NCI-H2196 treated with DMSO at 0.1 percent for 48 hours (cell line): ENCODE measurements around the gene PSMB8.
"Not testable (repeated sequence)": the region's sequence is repeated elsewhere in the genome, so short reads cannot be mapped to it uniquely, and the experiment has no call there.

ENCODE experiments used
- DNase-seq: peaks from one replicate; lab custom pipeline; 2025; ENCODE audit not compliant: unreplicated experiment; lab: John Stamatoyannopoulos, UW

Gene PSMB8

DNA sequence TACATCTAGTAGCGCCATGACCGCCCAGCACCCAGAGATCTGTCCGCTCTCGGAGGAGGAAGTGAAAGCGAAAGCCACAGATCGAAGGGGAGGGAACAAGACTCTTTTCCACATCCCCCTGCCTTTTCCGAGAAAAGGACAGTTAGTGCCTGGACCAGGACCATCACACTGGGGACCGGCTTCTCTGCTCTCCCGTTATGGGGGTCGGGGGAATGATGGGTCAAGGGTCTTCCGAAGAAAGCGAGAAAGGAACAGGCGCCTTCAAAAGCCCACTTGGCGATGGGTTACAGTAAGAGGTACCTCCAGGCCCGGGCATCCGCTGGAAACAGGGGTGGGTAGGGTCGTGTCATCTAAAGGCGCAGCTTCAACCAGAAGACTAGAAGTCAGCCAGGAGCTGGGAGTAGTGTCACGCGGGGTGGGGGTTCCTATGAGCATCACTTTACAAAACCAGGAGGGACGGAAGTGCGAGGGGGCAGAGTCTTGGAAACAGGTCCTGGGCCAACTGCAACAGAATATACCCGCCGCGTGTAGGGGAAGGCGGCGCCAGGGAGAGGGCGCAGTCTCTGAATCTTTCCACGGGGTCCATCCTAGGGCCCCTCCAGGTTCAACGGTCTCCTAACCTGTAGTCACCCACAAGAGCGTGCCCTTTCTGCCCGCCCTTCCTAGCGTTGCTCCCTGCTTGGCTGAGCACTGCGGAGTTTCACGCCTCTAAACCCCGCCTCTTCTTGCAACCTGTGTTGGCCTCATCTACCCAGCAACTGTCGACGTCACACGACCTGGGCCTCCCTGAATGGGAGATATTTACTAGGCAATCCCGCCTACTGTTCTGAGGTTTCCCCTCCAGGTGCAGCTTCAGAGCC is at the start of gene PSMB8:
TSS of gene PSMB8 (minus strand) at position 69 of the 860 bp plus-strand sequence. CDS start at position 18, 51 bp downstream.
- peak; percentile 97 for DNase-seq

DNA sequence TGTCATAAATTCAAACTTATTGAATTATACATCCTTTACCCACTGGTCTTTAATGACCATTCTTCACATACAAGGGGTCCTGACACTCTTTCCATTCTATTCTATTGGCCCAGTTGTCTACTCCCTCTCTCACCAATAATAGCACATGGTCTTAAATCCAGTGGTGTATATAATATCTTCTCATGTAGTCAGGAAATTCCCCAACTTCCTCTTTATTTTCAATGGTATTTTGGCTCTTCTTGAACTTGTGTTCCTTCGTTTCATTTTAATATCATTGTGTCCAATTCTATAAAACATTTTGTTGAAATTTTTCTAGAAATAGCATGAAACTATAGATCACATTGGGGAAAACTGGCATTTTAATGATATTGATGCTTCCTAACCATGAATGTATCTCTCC is 47.0 kb upstream of the PSMB8 start:
- no peak for DNase-seq

DNA sequence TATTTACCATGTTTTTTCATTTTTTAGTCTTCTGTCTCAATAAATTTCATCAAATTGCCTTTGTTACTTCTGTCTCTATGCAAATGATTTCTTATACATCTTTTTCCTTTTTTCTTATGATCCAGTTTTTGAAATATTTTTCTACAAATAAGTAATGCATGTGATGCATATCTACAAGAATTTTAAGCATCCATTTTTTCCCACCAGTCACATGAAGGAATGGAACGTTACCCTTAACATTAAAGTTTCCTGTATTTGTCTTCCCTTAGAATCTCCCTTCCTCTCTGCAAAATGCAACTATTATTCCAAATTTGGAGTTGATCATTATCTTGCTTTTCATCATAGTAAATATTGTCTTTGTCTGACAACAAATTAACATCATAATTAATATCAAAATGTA is 45.7 kb upstream of the PSMB8 start:
- DNase-seq: no peak

DNA sequence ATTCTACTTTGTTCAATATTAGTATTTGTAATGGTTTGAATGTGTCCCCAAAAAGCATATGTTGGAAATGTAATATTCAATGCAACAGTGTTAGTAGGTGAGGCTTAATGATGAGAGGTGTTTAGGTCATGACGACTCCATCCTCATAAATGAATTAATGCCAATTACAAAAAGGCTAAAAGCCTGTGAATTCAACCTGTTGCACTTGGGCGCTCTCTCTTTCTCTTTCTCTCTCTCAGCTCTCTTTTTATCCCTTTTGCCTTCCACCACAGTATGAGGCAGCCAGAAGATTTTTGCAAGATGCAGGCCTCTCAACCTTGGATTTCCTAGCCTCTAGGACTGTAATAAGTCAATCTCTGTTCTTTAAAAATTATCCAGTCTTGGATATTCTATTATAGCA is 44.7 kb upstream of the PSMB8 start:
- DNase-seq: no peak

DNA sequence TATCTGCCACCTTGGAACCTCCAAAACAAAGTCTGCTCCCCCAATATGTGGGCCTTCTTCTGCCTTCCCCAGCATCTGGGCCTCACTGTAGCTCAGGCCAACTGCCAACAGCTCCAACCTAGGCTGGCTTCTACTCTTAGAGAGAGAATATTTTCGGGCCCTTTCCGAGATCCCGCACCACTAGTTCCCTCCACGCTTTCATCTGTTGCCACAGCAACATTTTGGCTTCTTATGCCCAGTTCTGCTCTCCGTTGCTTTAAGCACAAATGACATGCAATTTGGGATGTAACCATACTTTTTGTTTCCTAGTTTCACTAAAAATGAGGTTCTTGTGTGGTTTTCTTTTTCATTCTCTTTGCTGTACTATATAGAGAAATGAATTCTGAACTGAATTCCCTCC is 43.8 kb upstream of the PSMB8 start:
- no peak for DNase-seq

DNA sequence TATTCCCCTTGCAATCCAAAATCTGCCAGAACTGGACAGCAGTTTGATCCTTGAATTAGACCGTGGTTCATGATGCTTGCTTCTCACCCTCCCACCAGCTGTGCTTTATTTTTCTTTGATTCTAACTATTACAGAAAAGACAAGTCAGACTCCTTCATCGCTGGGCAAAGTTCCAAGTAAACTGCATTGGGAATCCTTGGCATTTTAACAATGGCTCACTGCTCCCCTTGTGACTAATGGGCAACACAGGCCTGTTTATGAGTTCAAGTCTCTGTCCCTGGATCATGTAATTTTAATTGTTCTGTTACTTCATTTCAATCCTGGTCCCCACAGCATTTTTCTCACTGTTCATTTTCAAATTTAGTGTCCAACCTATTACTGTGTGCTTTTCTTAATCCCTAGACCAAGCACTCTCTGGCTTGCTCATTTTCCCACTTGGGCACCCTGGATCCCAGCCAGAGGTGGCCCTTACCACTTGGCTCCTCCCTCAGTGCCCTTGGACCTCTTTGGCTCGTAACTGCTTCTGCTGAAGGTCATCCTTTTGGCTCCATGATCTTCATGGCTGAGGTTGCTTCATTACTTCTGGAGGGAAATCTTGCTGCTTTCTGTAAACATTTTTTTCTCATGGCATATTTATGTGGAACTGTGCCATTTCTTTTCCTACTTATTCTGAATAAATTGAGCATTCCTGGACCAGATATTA is 43.0 kb upstream of the PSMB8 start:
- DNase-seq: no peak

DNA sequence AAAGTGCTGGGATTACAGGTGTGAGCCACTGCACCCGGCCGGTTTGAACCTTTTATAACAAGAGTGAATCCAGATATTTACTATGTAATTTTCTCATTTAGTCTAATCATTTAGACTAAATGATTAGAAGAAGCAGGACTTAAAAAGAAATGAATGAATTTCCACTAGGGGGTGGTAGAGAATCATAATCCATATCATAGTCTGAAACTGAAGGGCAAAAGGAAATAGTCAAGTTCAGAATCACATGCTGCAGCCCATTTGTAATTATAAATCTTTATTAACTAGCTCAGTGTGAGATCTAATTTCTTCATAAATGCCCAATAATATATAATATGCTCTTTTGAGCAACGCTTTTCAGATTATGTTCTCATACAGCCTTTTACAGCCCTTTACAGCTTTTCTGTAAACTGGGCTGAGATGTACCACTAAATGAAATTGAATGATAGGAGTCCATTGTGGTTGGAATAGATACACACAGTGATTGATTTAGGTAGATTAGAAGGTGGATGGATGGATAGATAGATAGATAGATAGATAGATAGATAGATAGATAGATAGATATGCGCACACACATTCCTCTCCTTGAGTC is 41.9 kb upstream of the PSMB8 start:
- DNase-seq: peak; percentile 29

DNA sequence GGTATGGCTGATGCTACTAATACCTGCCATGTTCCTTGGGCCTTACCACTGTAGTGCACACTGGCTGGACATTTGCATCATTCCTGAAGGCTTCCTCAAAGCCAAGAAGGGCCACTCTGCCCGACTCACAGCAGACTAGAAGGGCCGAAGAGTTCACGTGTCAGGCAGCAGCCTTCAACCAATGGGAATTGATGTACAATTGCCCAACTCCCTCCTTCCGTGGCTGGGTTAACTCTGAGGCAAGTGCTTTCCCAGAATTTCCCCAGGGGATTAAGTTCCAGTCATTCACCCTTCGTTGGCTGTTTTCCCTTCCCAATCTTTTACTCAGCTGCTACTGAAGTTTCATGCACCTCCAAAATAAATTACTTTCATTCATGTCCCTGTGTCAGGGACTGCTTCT is 39.9 kb upstream of the PSMB8 start:
- no peak for DNase-seq

DNA sequence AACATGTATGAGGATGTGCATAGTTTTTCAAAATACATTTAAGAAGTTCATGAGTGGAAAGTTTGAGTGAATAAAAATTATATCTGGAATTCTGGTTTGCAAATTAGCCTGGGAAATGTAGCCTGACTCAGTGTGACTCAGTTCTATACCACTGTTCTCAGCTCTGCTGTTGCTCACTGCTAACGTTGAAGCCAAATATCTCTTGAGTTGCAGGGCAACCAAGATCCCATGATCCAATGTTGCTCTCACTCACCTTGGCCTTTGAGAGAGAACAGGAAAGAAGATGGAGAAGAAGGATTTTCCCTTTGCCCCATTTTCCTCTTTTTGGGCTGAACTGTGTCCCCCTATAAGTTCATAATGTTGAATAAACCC is 39.0 kb upstream of the PSMB8 start:
- no peak for DNase-seq

DNA sequence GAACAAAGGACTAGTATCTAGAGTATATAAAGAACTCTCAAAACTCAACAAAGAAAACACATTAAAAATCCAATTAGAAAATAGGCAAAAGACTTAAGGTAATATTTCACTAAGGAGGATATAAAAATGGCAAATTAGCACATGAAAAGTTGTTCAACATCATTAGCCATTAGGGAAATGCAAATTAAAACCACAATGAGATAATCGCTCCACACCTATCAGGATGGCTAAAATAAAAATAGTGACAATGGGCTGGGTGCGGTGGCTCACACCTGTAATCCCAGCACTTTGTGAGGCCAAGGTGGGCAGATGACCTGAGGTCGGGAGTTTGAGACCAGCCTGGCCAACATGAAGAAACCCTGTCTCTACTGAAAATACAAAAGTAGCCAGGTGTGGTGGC is 37.1 kb upstream of the PSMB8 start:
- not testable (repeated sequence) for DNase-seq

DNA sequence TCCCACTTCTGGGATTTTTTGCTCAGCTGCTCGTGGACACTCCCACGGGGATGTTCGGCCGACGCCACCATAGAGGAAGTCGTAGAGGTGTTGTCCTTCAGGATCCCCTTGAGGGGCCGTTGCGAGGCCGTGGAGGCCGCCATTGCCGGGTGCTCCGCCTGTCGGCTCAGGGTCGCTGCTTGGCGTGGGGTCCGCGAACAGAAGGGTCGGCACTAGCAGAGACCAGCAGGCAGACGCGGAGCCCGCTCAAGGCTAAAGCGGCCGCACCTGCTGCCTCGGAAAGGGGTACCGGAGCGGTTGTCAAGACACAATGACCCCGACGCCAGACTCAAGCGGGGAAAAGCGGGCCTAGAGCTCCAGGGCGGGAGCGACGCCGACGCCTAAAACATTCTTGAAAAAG is 35.8 kb upstream of the PSMB8 start:
- no peak for DNase-seq

DNA sequence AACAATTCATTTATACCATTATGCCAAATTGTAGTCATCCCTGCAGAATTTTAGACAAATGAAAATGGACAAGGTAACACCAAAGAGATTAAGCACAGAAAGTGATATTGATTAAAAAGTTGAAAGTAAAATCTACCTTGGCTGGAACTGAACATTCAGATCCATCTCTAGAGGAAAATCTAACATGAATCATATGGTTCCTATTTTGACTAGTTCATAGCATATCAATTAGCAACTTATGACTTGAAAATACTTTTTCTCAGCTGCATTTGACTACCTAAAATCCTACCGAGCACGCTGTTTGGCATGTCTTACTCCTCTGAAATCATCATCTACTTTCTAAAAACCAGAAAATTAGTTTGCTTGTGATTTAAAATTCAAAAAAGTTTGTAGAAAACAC is 32.8 kb upstream of the PSMB8 start:
- no peak for DNase-seq

DNA sequence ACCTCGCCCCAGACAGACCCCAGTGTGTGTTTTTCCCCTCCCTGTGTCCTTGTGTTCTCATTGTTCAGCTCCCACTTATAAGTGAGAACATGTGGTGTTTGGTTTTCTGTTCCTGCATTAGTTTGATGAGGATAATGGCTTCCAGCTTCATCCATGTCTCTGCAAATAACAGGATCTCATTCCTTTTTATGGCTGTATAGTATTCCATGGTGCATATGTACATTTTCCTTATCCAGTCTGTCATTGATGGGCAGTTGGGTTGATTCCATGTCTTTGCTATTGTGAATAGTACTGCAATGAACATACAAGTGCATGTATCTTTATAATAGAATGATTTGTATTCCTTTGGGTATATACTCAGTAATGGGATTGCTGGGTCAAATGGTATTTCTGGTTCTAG is 30.1 kb upstream of the PSMB8 start:
- not testable (repeated sequence) for DNase-seq

DNA sequence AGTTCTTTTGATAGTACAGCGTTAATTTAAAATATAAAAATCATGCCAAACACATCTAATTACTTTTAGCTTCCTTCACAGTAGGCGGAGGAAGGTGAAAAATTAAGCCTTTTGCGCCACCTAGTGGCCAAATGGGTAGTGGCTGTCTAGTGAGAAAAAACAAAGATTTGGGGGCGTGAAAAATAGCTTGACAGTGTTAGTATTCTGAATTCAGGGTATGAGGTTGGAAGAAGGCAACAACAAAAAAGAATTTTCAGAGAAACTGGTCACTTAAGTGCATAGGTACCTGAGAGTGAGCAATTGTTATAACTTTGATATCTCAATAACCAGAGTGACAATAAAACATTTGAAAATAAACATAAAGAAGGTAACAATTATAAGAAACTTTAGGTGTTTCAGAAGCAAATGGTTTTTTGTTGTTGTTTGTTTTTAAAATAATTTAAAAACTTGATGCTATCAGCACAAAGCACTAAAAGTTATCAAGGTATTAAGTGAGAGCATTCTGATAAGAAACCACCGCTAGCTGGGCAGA is 24.5 kb upstream of the PSMB8 start:
- DNase-seq: peak; percentile 17

DNA sequence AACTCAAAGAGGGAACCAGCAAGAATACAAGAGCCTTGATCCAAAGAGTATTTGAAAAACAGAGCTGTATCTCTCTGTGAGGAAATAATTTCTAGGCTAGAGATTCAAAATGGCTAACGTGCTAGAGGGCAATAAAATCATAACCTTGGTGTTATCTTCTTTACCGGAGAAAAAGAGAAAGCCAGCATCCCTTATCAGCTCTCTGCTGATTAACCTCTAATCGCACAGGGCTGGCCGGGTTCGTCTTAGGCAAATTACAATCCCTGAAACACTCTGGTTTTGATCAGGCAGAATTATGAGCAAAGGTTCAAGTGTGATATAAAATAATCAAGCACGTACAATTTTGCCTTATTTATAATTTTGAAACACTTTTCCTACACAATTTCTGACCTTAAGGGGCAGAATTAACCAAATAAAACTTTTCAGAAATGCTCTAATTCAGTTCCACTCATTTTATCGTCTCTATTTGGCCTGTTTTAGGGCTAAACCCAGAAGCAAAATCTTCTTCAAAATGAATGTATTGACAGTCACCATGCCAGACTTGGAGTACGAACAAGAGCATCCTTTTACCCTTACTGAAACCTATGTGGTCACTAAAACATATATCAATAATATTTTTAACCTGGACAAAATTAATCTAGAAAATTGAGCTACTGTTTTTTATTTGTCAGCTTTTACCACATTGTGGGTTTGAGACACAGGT is 23.9 kb upstream of the PSMB8 start:
- DNase-seq: no peak

DNA sequence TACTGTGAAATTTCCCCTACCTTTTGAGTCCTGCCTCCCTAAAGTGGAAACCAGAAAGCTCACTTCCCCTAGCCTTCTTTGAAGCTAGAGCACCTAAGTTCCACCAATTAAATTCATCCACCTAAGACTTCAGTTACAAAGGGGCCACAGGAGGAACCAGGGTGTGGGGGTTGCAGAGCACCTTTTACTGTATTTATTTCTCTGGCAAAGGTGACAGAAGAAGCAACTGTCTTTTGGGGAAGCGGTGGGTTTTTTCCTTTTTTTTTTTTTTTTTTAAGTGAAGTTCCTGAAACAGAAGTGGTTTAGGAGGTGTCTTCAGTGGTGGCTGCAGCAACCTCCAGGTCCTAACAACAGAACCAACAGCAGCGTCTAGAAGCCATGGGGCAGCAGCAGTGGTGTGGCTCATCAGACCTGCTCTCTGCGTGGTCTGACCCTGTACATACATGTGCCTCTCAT is 23.2 kb upstream of the PSMB8 start:
- DNase-seq: no peak

DNA sequence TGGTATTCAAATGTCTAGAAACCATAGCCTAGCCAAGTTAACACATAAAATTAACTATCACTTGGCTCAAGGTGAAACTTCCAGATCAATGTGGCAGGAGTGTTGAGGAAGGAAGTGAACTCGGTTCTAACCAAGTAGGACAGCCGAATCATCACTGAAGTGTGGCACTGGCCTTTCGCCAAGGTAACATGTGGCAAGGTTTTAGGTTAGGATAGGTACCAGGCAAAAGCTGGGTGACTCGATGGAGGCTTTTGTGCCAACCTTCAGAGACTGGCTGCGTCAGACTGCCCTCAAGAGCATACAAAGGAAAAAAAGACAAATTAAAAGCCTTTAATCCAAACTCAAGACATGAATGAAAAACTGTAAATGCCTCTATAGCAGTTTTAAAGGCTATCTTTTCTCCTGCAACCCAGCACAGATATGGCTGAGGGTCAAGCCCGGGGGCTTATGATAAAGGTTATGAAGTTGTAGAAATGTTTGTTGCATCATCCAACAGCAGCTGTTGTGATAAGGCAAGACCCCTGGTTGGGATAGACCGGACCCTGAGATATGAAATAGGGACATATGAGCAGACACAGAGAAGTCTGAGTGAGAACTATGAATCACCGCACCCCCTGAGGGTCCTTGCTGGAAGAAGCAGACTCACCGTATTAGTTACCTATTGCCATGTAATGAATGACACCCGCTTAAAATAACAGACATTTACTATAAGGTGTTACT is 22.0 kb upstream of the PSMB8 start:
- no peak for DNase-seq

DNA sequence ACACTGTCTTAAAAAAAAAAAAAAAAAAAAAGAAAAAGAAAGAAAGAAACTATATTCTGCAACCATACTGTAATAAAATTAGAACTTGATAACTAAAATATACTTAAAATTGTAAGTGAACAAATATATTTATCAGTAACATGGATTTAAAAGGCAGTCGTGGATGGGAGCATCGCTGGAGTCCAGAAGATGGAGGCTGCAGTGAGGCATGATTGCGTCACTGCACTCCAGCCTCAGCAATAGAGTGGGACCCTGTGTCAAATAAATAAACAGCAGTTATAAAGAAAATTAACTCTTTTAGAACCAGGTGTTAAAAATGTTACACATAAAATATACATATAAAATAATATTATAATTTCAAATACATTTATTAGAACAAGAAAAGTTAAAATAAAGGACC is 18.9 kb upstream of the PSMB8 start:
- DNase-seq: no peak

DNA sequence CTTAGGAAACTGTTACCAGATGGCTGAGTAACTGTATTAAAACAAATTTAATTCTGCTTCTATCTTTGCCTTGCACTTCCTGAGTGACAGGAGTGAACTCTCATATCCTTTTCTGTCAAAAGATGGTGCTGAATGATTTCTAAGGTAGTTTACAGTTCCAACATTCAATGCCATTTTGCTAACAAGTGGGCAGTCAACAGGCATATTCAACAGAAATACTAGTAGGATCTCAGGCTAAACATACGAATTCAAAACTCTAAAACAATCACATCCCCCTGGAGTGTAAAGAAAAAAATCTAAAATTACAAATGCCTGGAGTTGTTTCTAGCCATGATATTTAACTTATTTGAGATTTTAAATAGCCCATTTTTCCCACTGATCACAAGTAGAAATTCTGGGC is 16.8 kb upstream of the PSMB8 start:
- no peak for DNase-seq

DNA sequence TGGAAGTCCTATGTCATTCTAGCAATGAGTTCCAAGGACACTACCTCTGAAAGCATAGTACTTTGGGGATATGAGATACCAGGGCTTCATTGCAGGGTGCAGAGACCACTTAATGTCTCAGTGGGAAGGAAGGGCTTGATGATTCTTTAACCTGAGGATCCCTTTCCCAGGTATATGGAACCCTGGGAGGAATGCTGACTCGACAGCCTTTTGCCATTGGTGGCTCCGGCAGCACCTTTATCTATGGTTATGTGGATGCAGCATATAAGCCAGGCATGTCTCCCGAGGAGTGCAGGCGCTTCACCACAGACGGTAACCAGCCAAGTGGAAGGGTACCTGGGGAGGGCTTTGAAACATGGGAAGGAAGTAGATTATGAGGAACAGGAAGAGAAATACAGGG is 14.3 kb upstream of the PSMB8 start:
- no peak for DNase-seq
